Measurements from ENCODE around the gene TNNC2. TPM values are rescaled to one million over a fixed set of nuclear protein-coding genes. Genes with fewer than 3 reads are reported as not detected.

Gene TNNC2
- total and polyA plus RNA-seq, 2 of the 13 experiments (the other 11 are each of a cell fraction or from before 2014, with no cell fraction given): 1.8 to 4.7 TPM

- TF ChIP-seq CEBPB (IDR thresholded peaks at IDR 0.05; ENCODE audit: borderline replicate concordance, low read depth, low read length): no peak
- 0 out of 2 replicates have a peak, but pooled peaks have one; percentile 50 for TF ChIP-seq MYPOP (CRISPR knock-in tag; IDR thresholded peaks at IDR 0.05)
- peak; percentile 82; the same call in 1 of the 2 replicates for TF ChIP-seq ZC3H13 (CRISPR knock-in tag; IDR thresholded peaks at IDR 0.05)
- TF ChIP-seq KIAA2018 (CRISPR knock-in tag; IDR thresholded peaks at IDR 0.05; ENCODE audit: borderline replicate concordance): no peak
- no peak for TF ChIP-seq ZNF746 (CRISPR knock-in tag; IDR thresholded peaks at IDR 0.05)
- TF ChIP-seq JUND (CRISPR knock-in tag; IDR thresholded peaks at IDR 0.05): 0 out of 2 replicates have a peak, but pooled peaks have one; percentile 32
- TF ChIP-seq, protein P1, sequence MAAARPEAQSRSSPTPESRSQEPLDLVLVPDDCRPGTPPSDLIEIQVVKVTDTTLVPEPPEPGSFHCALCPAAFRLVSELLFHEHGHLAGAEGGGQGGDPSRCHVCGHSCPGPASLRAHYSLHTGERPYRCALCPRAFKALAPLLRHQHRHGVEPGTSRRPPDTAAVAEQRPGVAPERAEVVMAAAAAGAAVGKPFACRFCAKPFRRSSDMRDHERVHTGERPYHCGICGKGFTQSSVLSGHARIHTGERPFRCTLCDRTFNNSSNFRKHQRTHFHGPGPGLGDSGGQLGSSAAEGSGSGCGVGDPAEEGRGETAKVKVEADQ (CRISPR knock-in tag; IDR thresholded peaks at IDR 0.05; ENCODE audit: borderline replicate concordance): no peak
- no peak for TF ChIP-seq RFX5 (IDR thresholded peaks at IDR 0.05; ENCODE audit: low read depth, low read length)
- TF ChIP-seq CREBL2 (CRISPR knock-in tag; IDR thresholded peaks at IDR 0.05; ENCODE audit: borderline replicate concordance): no peak
- no peak for TF ChIP-seq HMG20B (CRISPR knock-in tag; conservative IDR thresholded peaks at IDR 0.05)
- no peak; the same call in 1 of the 2 replicates for TF ChIP-seq ZNF430 (CRISPR knock-in tag; IDR thresholded peaks at IDR 0.05)
- TF ChIP-seq FOXK1 (CRISPR knock-in tag; IDR thresholded peaks at IDR 0.05; ENCODE audit: borderline replicate concordance, low read depth): no peak
- 0 out of 2 replicates have a peak, but pooled peaks have one; percentile 22 for TF ChIP-seq ISL2 (CRISPR knock-in tag; IDR thresholded peaks at IDR 0.05)
- TF ChIP-seq KDM4B (CRISPR knock-in tag; IDR thresholded peaks at IDR 0.05): no peak
- no peak for TF ChIP-seq SMAD9 (CRISPR knock-in tag; IDR thresholded peaks at IDR 0.05)
- TF ChIP-seq ZNF740 (CRISPR knock-in tag; IDR thresholded peaks at IDR 0.05): no peak
- TF ChIP-seq REL (CRISPR knock-in tag; conservative IDR thresholded peaks at IDR 0.05): peak; percentile 89
- peak; percentile 94 for TF ChIP-seq ZFX (CRISPR knock-in tag; IDR thresholded peaks at IDR 0.05; ENCODE audit: low read depth)
- peak; percentile 90 for TF ChIP-seq PHF8 (CRISPR knock-in tag; IDR thresholded peaks at IDR 0.05)
These were observed 14.7 kb downstream of the TNNC2 start, which contains the start of gene UBE2C (continued) for GRCh38 chr20:45812157-45813005.
